Fibroblast of pulmonary artery (primary cell): ENCODE data around the gene FFAR3.
"Not testable (repeated sequence)": the region's sequence is repeated elsewhere in the genome, so short reads cannot be mapped to it uniquely, and the experiment has no call there.

Experiments
- DNase-seq: peaks from one replicate; pipeline ENCODE4 v3.0.0-alpha.2; 2010; ENCODE audit warnings: low read depth
- H3K4me3 ChIP-seq: replicated peaks from 2 replicates; pipeline ENCODE4 v1.5.1; 2011; ENCODE audit warnings: low read depth, mild to moderate bottlenecking, control low read depth, low read length, moderate library complexity
- TF ChIP-seq, protein P1 (sequence below): IDR thresholded peaks from 2 replicates; pipeline ENCODE4 v1.5.1; 2011; ENCODE audit warnings: mild to moderate bottlenecking, control low read depth, low read length, inconsistent platforms; ENCODE audit errors: missing control alignments

FFAR3 gene

GRCh38 chr19:35351411-35352176 lies 6.7 kb upstream of the FFAR3 start:
- no peak for DNase-seq
- TF ChIP-seq, protein P1, sequence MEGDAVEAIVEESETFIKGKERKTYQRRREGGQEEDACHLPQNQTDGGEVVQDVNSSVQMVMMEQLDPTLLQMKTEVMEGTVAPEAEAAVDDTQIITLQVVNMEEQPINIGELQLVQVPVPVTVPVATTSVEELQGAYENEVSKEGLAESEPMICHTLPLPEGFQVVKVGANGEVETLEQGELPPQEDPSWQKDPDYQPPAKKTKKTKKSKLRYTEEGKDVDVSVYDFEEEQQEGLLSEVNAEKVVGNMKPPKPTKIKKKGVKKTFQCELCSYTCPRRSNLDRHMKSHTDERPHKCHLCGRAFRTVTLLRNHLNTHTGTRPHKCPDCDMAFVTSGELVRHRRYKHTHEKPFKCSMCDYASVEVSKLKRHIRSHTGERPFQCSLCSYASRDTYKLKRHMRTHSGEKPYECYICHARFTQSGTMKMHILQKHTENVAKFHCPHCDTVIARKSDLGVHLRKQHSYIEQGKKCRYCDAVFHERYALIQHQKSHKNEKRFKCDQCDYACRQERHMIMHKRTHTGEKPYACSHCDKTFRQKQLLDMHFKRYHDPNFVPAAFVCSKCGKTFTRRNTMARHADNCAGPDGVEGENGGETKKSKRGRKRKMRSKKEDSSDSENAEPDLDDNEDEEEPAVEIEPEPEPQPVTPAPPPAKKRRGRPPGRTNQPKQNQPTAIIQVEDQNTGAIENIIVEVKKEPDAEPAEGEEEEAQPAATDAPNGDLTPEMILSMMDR = no peak

GRCh38 chr19:35352177-35352447 lies 6.1 kb upstream of the FFAR3 start:
- TF ChIP-seq, protein P1 = no peak
- H3K4me3 ChIP-seq = no peak overlapping the region
- no peak for DNase-seq

More at GRCh38 chr19:35351411-35352176, 6.7 kb upstream of the FFAR3 start:
- H3K4me3 ChIP-seq = no peak overlapping the region

DNA sequence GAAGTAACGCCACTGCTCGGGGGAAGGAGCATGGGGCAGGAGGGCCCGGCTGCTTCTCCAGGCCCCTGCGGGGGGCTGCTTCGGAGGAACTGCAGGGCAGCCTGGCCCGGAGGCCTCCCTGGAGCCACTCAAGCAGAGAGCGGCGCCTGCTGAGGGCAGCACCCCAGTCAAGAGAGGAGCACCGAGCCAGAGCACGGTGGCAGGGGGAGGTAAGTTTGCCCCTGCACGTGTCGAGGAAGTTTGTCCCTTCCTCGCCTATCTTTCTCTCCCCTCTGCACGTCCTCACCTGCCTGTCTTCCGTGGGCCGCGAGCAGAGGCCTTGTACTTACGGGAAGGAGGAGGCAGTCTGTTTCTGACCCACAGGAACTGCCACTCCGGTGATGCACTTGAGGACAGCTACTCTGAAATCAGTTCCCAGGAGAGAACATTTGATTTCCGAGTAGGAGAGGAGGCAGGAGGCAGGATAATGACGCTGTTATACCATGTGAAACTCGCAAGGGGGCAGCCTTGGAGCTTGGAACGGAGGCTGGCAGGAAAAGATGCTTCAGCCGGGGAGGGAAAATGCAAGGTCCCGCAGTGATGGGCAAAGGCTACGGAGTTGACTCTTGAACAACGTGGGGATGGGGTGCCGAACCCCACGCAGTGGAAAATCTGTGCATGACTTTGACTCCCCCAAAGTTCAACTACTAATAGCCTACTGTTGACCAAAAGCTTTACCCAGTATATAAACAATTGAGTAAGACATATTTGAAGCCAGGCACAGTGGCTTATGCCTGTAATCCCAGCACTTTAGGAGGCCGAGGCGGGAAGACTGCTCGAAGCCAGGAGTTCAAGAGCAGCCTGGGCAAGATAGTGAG lies 5.6 kb upstream of the FFAR3 start:
- TF ChIP-seq, protein P1 = peak; percentile 82
- DNase-seq = peak; percentile 78
- H3K4me3 ChIP-seq = no peak overlapping the region

DNA sequence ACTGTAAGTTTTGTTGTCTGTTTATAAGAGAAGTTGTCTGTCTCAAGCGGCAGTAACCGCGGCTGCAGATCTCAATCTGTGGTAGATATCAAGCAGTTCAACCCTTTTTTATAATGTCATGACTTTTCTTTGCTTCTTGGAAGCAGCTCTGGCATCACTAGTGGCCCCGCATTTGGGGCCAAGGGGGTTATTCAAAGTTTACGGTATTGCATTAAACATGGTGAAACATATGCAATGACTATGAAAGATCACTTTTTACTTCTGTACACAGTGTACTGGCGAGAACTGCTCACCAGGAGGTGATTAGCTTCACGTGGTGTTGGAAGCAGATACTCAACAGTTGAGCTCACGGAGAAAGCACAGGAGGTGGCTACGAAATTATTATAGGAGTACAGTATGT lies 4.6 kb upstream of the FFAR3 start:
- no peak overlapping the region for H3K4me3 ChIP-seq
- no peak for DNase-seq
- TF ChIP-seq, protein P1 = no peak

GRCh38 chr19:35354898-35355297 lies 3.4 kb upstream of the FFAR3 start:
- TF ChIP-seq, protein P1 = no peak
- no peak overlapping the region for H3K4me3 ChIP-seq
- DNase-seq = no peak

- DNase-seq = peak; percentile 6
- H3K4me3 ChIP-seq = no peak overlapping the region
- TF ChIP-seq, protein P1 = no peak
Observed at GRCh38 chr19:35355791-35356460, 2.3 kb upstream of the FFAR3 start.

GRCh38 chr19:35358834-35359233 lies 574 bp downstream of the FFAR3 start:
- DNase-seq, H3K4me3 ChIP-seq: not testable (repeated sequence)

GRCh38 chr19:35359395-35359794 lies 1.1 kb downstream of the FFAR3 start:
- H3K4me3 ChIP-seq, DNase-seq: not testable (repeated sequence)

GRCh38 chr19:35360081-35360480 lies 1.8 kb downstream of the FFAR3 start:
- H3K4me3 ChIP-seq, DNase-seq: not testable (repeated sequence)
